ENCODE data around the gene TSN.
A peak's percentile ranks its signal among the peaks of the same experiment; 100 is the strongest.
"Not testable (repeated sequence)": the region's sequence is repeated elsewhere in the genome, so short reads cannot be mapped to it uniquely, and the experiment has no call there.

TSN gene

GRCh38 chr2:121755237-121756111, at the start of gene TSN:
Gene TSN (plus strand): TSS chr2:121755651. CDS start chr2:121755780, 129 bp downstream.
- peak; percentile 94 to 97 (median 97) for DNase-seq (ENCODE audit: low read depth in 3 of 3)

GRCh38 chr2:121705958-121706357, 49.5 kb upstream of the TSN start:
- DNase-seq (ENCODE audit: low read depth in 3 of 3) = no peak

- no peak for DNase-seq (ENCODE audit: low read depth in 3 of 3)
These were observed 48.0 kb upstream of the TSN start for GRCh38 chr2:121707344-121707919.

- DNase-seq (ENCODE audit: low read depth in 3 of 3) = no peak
These were observed 47.5 kb upstream of the TSN start for GRCh38 chr2:121707920-121708361.

- DNase-seq (ENCODE audit: low read depth in 3 of 3) = no peak
These were observed 45.5 kb upstream of the TSN start for GRCh38 chr2:121709776-121710469.

- DNase-seq (ENCODE audit: low read depth in 3 of 3) = no peak
These were observed 44.8 kb upstream of the TSN start for GRCh38 chr2:121710470-121711170.

- not testable (repeated sequence) for DNase-seq (ENCODE audit: low read depth in 3 of 3)
These were observed 44.0 kb upstream of the TSN start for GRCh38 chr2:121711481-121711880.

GRCh38 chr2:121716126-121716525, 39.3 kb upstream of the TSN start:
- no peak for DNase-seq (ENCODE audit: low read depth in 3 of 3)

GRCh38 chr2:121717529-121717928, 37.9 kb upstream of the TSN start:
- no peak for DNase-seq (ENCODE audit: low read depth in 3 of 3)

GRCh38 chr2:121721926-121722325, 33.5 kb upstream of the TSN start:
- DNase-seq (ENCODE audit: low read depth in 3 of 3) = no peak

- no peak for DNase-seq (ENCODE audit: low read depth in 3 of 3)
These were observed 33.0 kb upstream of the TSN start for GRCh38 chr2:121722479-121722878.

GRCh38 chr2:121723316-121723715, 32.1 kb upstream of the TSN start:
- no peak for DNase-seq (ENCODE audit: low read depth in 3 of 3)

- no peak for DNase-seq (ENCODE audit: low read depth in 3 of 3)
These were observed 28.1 kb upstream of the TSN start for GRCh38 chr2:121727332-121727731.

- DNase-seq (ENCODE audit: low read depth in 3 of 3) = no peak
These were observed 27.5 kb upstream of the TSN start for GRCh38 chr2:121727950-121728349.

- DNase-seq (ENCODE audit: low read depth in 3 of 3) = no peak
These were observed 24.1 kb upstream of the TSN start for GRCh38 chr2:121731366-121731765.

GRCh38 chr2:121734544-121734943, 20.9 kb upstream of the TSN start:
- not testable (repeated sequence) for DNase-seq (ENCODE audit: low read depth in 3 of 3)

GRCh38 chr2:121735518-121736074, 19.9 kb upstream of the TSN start:
- DNase-seq (ENCODE audit: low read depth in 3 of 3) = no peak

- DNase-seq (ENCODE audit: low read depth in 3 of 3) = no peak
These were observed 19.4 kb upstream of the TSN start for GRCh38 chr2:121736140-121736461.

- peak; percentile 100 for DNase-seq (ENCODE audit: low read depth in 3 of 3)
These were observed 18.8 kb upstream of the TSN start, which contains the start of gene NIFK for GRCh38 chr2:121736462-121737336. Gene NIFK (minus strand): TSS chr2:121736875. CDS start chr2:121736850, 25 bp downstream.

GRCh38 chr2:121740973-121741372, 14.5 kb upstream of the TSN start:
- no peak for DNase-seq (ENCODE audit: low read depth in 3 of 3)

- no peak for DNase-seq (ENCODE audit: low read depth in 3 of 3)
These were observed 14.0 kb upstream of the TSN start for GRCh38 chr2:121741450-121741849.

Measured in stimulated activated CD4-positive, alpha-beta T cell treated with anti-CD3 and anti-CD28 coated beads, TNF-alpha, amount 100 ng/mL, for 24 hours (primary cell).